Panc1 (cell line): ENCODE measurements around the gene SMARCA2. TPM values are rescaled to one million over a fixed set of nuclear protein-coding genes. Genes with fewer than 3 reads are reported as not detected.

Experiments
- ATAC-seq: fragments of 200-7000 bp; cut with Tn5 transposase; 2 replicates; pipeline ENCODE4 v1.9.1; 2020; ENCODE audit warnings: mild to moderate bottlenecking, moderate library complexity
- BruUV-seq: library from RNA; stranded (reverse); fragments of 400-500 nt; replicated peaks from 2 replicates; lab custom pipeline; 2021; lab: Mats Ljungman, UMichigan
- CTCF ChIA-PET: fragments of 300-600 bp; sonication (Branson Sonifier 250); formaldehyde crosslinking; loops from one replicate; lab custom pipeline; 2022; ENCODE audit warnings: antibody characterized with exemption; lab: Charles Lee
- POLR2A ChIA-PET: fragments of 300-600 bp; sonication (Branson Sonifier 250); formaldehyde crosslinking; loops from one replicate; lab custom pipeline; 2022; ENCODE audit warnings: antibody characterized with exemption; lab: Charles Lee
- DNase-seq: peaks from one replicate; pipeline ENCODE4 v3.0.0-alpha.2; 2010; ENCODE audit warnings: low read depth, low spot score
- H3K27ac ChIP-seq: 2 replicates; pipeline ENCODE4 v1.5.1; 2011; ENCODE audit warnings: mild to moderate bottlenecking, low read length, inconsistent platforms
- H3K27me3 ChIP-seq: fragments of 200-500 bp; sonication (Bioruptor generic); 2 replicates; pipeline ENCODE4 v1.6.0; 2014; ENCODE audit warnings: low read length, inconsistent platforms; ENCODE audit not compliant: control insufficient read depth, insufficient read depth
- H3K36me3 ChIP-seq: fragments of 200-500 bp; sonication (Bioruptor generic); 2 replicates; pipeline ENCODE4 v1.5.1; 2014; ENCODE audit warnings: inconsistent platforms, mild to moderate bottlenecking, low read length, moderate library complexity; ENCODE audit not compliant: control insufficient read depth, insufficient read depth
- H3K4me1 ChIP-seq: 2 replicates; pipeline ENCODE4 v1.5.1; 2011; ENCODE audit warnings: inconsistent platforms, mild to moderate bottlenecking, low read length, moderate library complexity; ENCODE audit not compliant: control insufficient read depth, insufficient read depth
- H3K4me3 ChIP-seq, 2 experiments: 2 replicates each; pipeline ENCODE4 v1.5.1; 2011 to 2012; ENCODE audit warnings: low read depth in 2 of 2, low read length in 2 of 2, mild to moderate bottlenecking in 2 of 2, inconsistent platforms in 1 of 2, moderate library complexity in 1 of 2
- H3K9me3 ChIP-seq: fragments of 200-500 bp; sonication (Bioruptor generic); 2 replicates; pipeline ENCODE4 v1.5.1; 2014; ENCODE audit warnings: low read depth, mild to moderate bottlenecking, inconsistent platforms, low read length, moderate library complexity; ENCODE audit not compliant: control insufficient read depth, insufficient read depth
- POLR2AphosphoS5 ChIP-seq: IDR thresholded peaks from 2 replicates; pipeline ENCODE4 v1.6.1; 2012; ENCODE audit warnings: mild to moderate bottlenecking, low read depth, low read length, moderate library complexity
- SIN3A ChIP-seq: IDR thresholded peaks from 2 replicates; pipeline ENCODE4 v1.6.1; 2012; ENCODE audit warnings: low read depth, mild to moderate bottlenecking, low read length, moderate library complexity, borderline replicate concordance; ENCODE audit not compliant: insufficient read depth
- TCF7L2 ChIP-seq: IDR thresholded peaks from 2 replicates; pipeline ENCODE4 v1.6.1; 2011; ENCODE audit warnings: mild to moderate bottlenecking, low read depth, low read length, inconsistent platforms
- in situ Hi-C: cut with HindIII; loops from 2 replicates; pipeline ENCODE4 v1.10.0; 2016; ENCODE audit warnings: low sequenced_read_pairs, low pct_unique_long_range_greater_than_20kb
- intact Hi-C: fragments of 100-400 bp; cut with micrococcal nuclease; formaldehyde crosslinking; loops from one replicate; pipeline ENCODE4 v1.10.0; 2022; ENCODE audit not compliant: unreplicated experiment
- total RNA-seq: library from RNA; stranded (reverse); gene quantifications from one replicate; pipeline ENCODE4 v1.2.1, GENCODE V29; 2021; ENCODE audit not compliant: unreplicated experiment
- TF ChIP-seq, protein P1 (sequence below), 2 experiments: IDR thresholded peaks; 2 replicates each; pipeline ENCODE4 v1.6.1; 2011 to 2012; ENCODE audit warnings: low read depth in 2 of 2, control low read depth in 1 of 2, low read length in 1 of 2, mild to moderate bottlenecking in 1 of 2, moderate library complexity in 1 of 2; ENCODE audit not compliant: insufficient read depth in 1 of 2
- TF ChIP-seq, protein P2 (sequence below): fragments of 450-650 bp; IDR thresholded peaks from 2 replicates; pipeline ENCODE4 v1.5.1; 2017; ENCODE audit warnings: mild to moderate bottlenecking

SMARCA2 gene
- total RNA-seq, 1 experiment from 2014 or later: 13.3 TPM

- intact Hi-C loops: no loop called here
- in situ Hi-C loops: no loop called here
- TF ChIP-seq, protein P1, sequence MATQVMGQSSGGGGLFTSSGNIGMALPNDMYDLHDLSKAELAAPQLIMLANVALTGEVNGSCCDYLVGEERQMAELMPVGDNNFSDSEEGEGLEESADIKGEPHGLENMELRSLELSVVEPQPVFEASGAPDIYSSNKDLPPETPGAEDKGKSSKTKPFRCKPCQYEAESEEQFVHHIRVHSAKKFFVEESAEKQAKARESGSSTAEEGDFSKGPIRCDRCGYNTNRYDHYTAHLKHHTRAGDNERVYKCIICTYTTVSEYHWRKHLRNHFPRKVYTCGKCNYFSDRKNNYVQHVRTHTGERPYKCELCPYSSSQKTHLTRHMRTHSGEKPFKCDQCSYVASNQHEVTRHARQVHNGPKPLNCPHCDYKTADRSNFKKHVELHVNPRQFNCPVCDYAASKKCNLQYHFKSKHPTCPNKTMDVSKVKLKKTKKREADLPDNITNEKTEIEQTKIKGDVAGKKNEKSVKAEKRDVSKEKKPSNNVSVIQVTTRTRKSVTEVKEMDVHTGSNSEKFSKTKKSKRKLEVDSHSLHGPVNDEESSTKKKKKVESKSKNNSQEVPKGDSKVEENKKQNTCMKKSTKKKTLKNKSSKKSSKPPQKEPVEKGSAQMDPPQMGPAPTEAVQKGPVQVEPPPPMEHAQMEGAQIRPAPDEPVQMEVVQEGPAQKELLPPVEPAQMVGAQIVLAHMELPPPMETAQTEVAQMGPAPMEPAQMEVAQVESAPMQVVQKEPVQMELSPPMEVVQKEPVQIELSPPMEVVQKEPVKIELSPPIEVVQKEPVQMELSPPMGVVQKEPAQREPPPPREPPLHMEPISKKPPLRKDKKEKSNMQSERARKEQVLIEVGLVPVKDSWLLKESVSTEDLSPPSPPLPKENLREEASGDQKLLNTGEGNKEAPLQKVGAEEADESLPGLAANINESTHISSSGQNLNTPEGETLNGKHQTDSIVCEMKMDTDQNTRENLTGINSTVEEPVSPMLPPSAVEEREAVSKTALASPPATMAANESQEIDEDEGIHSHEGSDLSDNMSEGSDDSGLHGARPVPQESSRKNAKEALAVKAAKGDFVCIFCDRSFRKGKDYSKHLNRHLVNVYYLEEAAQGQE (IDR thresholded peaks at IDR 0.05; ENCODE audit: insufficient read depth in 1 of 2, low read depth in 2 of 2, low read length in 1 of 2): no peak
- TF ChIP-seq POLR2AphosphoS5 (no peak), SIN3A (no peak), TCF7L2 (no peak)
- TF ChIP-seq, protein P2, sequence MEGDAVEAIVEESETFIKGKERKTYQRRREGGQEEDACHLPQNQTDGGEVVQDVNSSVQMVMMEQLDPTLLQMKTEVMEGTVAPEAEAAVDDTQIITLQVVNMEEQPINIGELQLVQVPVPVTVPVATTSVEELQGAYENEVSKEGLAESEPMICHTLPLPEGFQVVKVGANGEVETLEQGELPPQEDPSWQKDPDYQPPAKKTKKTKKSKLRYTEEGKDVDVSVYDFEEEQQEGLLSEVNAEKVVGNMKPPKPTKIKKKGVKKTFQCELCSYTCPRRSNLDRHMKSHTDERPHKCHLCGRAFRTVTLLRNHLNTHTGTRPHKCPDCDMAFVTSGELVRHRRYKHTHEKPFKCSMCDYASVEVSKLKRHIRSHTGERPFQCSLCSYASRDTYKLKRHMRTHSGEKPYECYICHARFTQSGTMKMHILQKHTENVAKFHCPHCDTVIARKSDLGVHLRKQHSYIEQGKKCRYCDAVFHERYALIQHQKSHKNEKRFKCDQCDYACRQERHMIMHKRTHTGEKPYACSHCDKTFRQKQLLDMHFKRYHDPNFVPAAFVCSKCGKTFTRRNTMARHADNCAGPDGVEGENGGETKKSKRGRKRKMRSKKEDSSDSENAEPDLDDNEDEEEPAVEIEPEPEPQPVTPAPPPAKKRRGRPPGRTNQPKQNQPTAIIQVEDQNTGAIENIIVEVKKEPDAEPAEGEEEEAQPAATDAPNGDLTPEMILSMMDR: no peak
Observed at GRCh38 chr9:2012347-2012746, 2.8 kb upstream of the SMARCA2 start.

DNA sequence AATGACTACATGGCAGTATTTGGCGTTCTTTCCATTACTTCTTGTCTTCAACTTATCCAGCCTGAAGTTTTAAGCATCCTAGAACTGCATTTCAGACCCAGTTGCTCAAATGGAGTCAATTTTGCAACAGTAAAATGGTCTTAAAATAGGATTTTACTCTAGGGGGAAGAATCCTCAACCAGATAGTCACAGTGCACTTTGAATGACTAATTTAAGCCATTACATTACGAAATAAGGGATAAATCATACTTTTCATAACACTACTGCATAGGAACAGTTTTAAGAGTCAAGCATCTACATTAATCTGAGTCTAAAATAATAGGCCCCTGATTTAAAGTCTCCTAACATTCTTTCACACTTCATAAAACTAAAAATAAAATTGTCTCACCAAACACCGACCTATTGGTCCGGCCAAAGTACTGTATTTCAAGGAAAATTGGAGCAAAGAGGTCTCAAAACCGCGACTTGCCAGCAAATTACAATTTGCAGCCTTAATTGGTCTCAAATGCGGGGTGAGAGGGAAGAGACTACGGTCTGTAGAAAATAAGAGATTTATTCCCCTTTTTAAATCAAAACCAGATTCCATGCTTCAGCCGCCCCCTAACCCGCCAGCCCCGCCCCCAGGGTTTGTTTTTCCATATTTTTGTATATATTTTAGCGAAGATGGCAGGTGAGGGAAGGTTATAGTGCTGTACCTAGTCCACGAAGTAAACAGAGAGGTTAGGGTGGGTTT lies 1.2 kb upstream of the SMARCA2 start:
- ChIA-PET POLR2A (no interaction called here), CTCF (no interaction called here)
- no peak for ATAC-seq
- Histone ChIP-seq H3K27ac (no peak overlapping the region), H3K9me3 (no peaks in the 10 kb centered on the region), H3K36me3 (no peaks in the 10 kb centered on the region), H3K4me3 (peak overlapping the region; percentile 58 to 68), H3K4me1 (no peaks in the 10 kb centered on the region), H3K27me3 (no peaks in the 10 kb centered on the region)
- in situ Hi-C loops: no loop called here
- no peak for DNase-seq
- intact Hi-C loops: no loop called here
- no TSS peak for BruUV-seq
- no peak for TF ChIP-seq SIN3A
- TF ChIP-seq POLR2AphosphoS5: no peak
- no peak for TF ChIP-seq TCF7L2
- TF ChIP-seq, protein P1 (IDR thresholded peaks at IDR 0.05; ENCODE audit: insufficient read depth in 1 of 2, low read depth in 2 of 2, low read length in 1 of 2): no peak
- TF ChIP-seq, protein P2: no peak

More at GRCh38 chr9:2012347-2012746, 2.8 kb upstream of the SMARCA2 start:
- BruUV-seq: no TSS peak
- ChIA-PET POLR2A (no interaction called here), CTCF (no interaction called here)
- DNase-seq (no peak), ATAC-seq (no peak)
- H3K36me3 ChIP-seq: no peaks in the 10 kb centered on the region
- H3K4me3 ChIP-seq: no peak overlapping the region
- H3K27me3 ChIP-seq: no peaks in the 10 kb centered on the region
- H3K9me3 ChIP-seq: no peaks in the 10 kb centered on the region
- no peak overlapping the region for H3K27ac ChIP-seq
- no peaks in the 10 kb centered on the region for H3K4me1 ChIP-seq
